Nephron progenitor cell (in vitro differentiated cells): ENCODE results near the gene SPECC1L.

ENCODE experiments used
- DNase-seq: peaks from one replicate; pipeline ENCODE4 v3.0.0; 2021
- H3K27ac Mint-ChIP-seq: 2 replicates; pipeline ENCODE4 v1.8.0; 2021; ENCODE audit warnings: mild to moderate bottlenecking, moderate library complexity, mixed read lengths
- H3K27me3 Mint-ChIP-seq: 2 replicates; pipeline ENCODE4 v1.8.0; 2021; ENCODE audit warnings: mild to moderate bottlenecking, low read depth, mixed read lengths; ENCODE audit not compliant: poor library complexity
- H3K36me3 Mint-ChIP-seq: 2 replicates; pipeline ENCODE4 v1.8.0; 2021; ENCODE audit warnings: low read depth, mixed read lengths
- H3K4me1 Mint-ChIP-seq: 2 replicates; pipeline ENCODE4 v1.8.0; 2021; ENCODE audit warnings: mixed read lengths
- H3K4me3 Mint-ChIP-seq: 2 replicates; pipeline ENCODE4 v1.8.0; 2021; ENCODE audit warnings: mild to moderate bottlenecking, moderate library complexity, mixed read lengths
- H3K9me3 Mint-ChIP-seq: 2 replicates; pipeline ENCODE4 v1.8.0; 2021; ENCODE audit warnings: mild to moderate bottlenecking, moderate library complexity, mixed read lengths
- TF ChIP-seq, protein P1 (sequence below): fragments of 200-600 bp; sonication (generic); IDR thresholded peaks from 2 replicates; pipeline ENCODE4 v1.5.0; 2021; ENCODE audit warnings: antibody characterized with exemption

SPECC1L gene

DNA sequence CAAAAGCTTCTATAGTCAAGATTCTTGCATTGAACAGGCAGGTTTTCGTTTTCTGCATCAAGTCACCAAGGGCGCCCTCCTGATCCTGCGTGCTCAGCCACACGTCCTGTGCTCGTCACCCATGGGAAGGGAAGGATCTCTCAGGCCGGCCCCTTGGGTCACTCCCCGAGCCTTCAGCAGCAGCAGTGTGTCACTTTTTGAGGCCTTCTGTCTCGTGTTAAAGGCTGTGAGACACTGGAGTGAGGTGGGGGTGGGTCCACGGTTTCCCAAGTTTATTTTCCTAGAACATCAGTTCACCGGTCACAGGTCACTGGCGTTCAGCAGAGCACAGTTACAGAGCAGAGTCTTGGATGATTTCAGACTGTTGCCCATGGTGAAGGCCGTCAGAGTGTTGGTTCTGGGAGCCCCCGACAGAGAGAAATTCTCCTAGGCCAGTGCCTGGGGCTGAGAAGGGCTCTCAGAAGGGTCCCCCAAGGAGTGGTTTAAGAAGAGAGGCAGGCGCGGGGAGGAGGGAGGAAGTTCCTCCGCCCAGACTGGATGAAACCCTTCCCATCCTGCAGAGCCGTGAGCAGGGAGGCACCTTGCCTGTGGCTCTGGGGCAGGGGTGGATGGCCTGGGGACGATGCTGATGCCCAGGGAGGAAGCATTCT lies 143.2 kb downstream of the SPECC1L start:
- Mint-ChIP-seq H3K27me3 (no peaks in the 10 kb centered on the region), H3K9me3 (no peaks in the 10 kb centered on the region), H3K36me3 (peaks cover 14% of the 10 kb centered on the region), H3K27ac (peak overlapping the region; percentile 98), H3K4me3 (peak overlapping the region; percentile 72), H3K4me1 (peaks cover 57% of the 10 kb centered on the region)
- TF ChIP-seq, protein P1, sequence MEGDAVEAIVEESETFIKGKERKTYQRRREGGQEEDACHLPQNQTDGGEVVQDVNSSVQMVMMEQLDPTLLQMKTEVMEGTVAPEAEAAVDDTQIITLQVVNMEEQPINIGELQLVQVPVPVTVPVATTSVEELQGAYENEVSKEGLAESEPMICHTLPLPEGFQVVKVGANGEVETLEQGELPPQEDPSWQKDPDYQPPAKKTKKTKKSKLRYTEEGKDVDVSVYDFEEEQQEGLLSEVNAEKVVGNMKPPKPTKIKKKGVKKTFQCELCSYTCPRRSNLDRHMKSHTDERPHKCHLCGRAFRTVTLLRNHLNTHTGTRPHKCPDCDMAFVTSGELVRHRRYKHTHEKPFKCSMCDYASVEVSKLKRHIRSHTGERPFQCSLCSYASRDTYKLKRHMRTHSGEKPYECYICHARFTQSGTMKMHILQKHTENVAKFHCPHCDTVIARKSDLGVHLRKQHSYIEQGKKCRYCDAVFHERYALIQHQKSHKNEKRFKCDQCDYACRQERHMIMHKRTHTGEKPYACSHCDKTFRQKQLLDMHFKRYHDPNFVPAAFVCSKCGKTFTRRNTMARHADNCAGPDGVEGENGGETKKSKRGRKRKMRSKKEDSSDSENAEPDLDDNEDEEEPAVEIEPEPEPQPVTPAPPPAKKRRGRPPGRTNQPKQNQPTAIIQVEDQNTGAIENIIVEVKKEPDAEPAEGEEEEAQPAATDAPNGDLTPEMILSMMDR, result no peak
- no peak for DNase-seq

DNA sequence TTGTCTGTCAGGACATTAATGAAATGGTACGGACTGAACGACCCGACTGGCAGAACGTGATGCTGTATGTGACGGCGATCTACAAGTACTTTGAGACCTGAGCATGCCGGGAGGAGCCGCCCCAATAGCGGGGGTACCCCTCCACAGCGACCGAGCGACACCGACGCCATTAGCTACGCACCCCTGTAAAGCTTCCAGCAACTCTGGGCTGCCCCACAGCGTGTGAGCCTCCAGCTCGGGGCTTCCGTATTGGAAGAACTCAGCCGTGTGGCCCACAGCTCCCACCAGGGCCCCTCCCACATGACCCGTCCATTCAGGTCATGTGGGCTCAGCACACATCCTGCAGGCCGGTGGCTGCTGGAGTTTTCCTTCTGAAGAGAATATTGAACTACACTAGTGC lies 143.9 kb downstream of the SPECC1L start:
- peak overlapping the region; percentile 45 for H3K27ac Mint-ChIP-seq

DNA sequence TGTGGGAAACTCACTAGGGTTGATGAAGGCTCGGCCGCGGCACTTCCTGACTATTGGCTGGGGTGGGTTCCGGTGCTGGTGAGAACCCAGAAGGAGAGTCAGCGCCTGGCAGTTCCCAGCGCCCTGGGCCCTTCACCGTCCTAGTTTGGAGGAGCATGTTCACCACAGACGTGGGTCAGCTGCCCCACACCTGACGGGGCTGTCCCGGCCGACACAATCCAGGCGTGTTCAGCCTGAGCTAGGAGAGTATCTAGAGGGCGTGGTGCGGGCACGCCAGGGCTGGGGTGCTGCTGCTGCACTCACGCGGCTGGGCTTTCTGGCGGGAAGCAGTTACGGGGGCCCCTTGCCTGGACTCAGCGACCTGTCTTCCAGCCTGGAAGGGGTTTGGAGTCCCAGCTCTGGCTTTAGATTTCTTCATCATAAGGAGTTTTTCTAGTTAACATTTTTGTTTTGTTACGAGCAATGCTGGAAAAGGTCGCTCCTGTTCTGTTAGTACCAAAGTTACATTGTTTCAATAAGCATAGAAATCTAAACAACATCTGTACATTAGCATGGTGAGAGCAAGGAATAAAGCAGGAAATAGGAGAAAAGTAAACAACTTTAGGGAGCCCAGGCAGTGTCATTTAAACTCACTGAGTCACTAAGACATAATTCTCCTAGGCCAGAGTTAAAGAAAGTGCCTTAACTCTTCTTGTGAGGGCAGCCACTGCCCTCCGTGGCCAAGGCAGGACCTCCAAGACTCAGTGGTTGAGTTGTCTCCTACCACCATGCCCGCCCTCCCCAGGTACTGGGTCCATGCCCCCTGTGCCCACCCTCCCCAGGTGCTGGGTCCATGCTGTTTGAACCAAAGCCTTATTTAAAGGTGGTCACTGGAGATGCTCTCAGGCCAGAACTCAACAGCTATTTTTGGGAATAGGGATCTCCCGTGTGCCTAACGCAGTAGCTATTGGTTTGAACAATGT lies 144.6 kb downstream of the SPECC1L start:
- no peak for DNase-seq
- Mint-ChIP-seq H3K9me3 (no peaks in the 10 kb centered on the region), H3K27me3 (peaks cover 3% of the 10 kb centered on the region), H3K4me1 (peaks cover 46% of the 10 kb centered on the region), H3K36me3 (peaks cover 12% of the 10 kb centered on the region), H3K4me3 (no peak overlapping the region), H3K27ac (no peak overlapping the region)
- TF ChIP-seq, protein P1, result no peak

More for the DNA sequence above, 143.9 kb downstream of the SPECC1L start:
- H3K9me3 Mint-ChIP-seq, result no peaks in the 10 kb centered on the region
- DNase-seq, result no peak
- H3K4me1 Mint-ChIP-seq, result peaks cover 52% of the 10 kb centered on the region
- H3K4me3 Mint-ChIP-seq, result no peak overlapping the region
- peaks cover 2% of the 10 kb centered on the region for H3K27me3 Mint-ChIP-seq
- peaks cover 14% of the 10 kb centered on the region for H3K36me3 Mint-ChIP-seq
- TF ChIP-seq, protein P1, result no peak

DNA sequence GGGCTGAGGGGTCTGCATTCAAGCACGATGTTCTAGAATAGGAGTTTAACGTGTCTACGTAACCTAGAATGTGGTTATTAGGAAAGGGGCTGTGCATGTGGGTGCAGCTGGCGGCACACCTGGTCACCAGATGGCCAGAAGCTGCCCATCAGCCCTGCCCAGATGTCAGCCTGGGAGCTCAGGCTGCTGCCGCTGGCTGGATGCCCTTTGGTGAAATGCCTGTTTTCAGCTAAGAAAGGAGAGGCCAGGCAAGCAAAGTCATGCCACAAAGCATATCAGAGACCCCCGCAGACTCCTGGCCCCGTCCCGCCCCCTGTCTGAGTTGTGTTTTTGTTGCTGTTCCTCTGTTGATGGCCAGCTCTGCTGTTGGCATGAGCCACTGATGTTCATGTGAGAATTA lies 145.5 kb downstream of the SPECC1L start:
- Mint-ChIP-seq H3K36me3 (peaks cover 9% of the 10 kb centered on the region), H3K4me1 (peaks cover 42% of the 10 kb centered on the region), H3K4me3 (no peak overlapping the region), H3K27ac (no peak overlapping the region), H3K9me3 (no peaks in the 10 kb centered on the region), H3K27me3 (peaks cover 3% of the 10 kb centered on the region)
- no peak for DNase-seq
- TF ChIP-seq, protein P1, result no peak

DNA sequence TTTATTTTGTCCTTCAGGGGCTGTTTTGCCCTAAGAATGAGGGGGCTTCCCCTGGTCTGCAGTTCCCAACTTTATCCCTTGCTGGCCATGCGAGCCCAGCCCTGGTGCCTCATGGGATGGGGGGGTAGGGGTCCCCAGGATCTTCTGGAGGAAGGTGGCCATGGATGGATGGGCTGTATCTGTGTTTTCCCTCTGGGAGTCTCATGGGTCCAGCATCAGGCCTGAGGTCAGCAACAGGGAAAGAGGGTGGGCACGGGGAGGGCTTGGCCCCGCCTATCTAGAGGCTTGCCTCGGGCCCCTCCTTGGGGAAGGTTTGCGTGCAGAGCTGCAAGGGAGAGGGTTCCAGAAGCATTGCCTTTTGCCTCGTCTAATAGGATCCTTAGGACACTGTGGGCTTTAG lies 146.0 kb downstream of the SPECC1L start:
- Mint-ChIP-seq H3K27me3 (peaks cover 8% of the 10 kb centered on the region), H3K9me3 (no peaks in the 10 kb centered on the region), H3K4me1 (peaks cover 39% of the 10 kb centered on the region), H3K4me3 (no peak overlapping the region), H3K36me3 (peaks cover 9% of the 10 kb centered on the region), H3K27ac (no peak overlapping the region)
- TF ChIP-seq, protein P1, result no peak
- DNase-seq, result no peak
